NCI-H226 (cell line): Measurements from ENCODE around the gene MORC1.
A peak's percentile ranks its signal among the peaks of the same experiment; 100 is the strongest.
"Not testable (repeated sequence)": the region's sequence is repeated elsewhere in the genome, so short reads cannot be mapped to it uniquely, and the experiment has no call there.

Source experiments
- DNase-seq: peaks from one replicate; pipeline ENCODE4 v3.0.0-alpha.2; 2015

MORC1 gene

DNA sequence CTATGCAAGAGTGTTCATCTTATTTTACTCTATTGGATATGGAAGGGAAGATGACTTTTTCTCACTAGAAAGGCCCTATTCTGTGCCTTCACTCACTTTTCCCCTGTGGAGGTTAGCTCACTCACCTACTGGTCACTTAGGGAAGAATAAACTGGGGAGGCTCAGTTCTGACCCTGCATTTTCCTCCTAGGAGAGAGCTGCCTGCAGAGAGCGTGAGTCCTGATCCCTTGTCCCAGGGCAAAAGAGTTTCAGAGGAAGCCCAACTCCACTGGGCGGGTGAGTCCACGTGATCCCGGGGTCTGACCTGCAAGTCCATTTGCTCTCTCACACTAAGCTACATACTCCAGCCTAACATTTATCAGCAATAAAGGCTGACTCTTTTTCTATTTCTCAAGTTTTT lies 8.4 kb downstream of the MORC1 start:
- no peak for DNase-seq

- no peak for DNase-seq
These were observed 19.8 kb downstream of the MORC1 start for GRCh38 chr3:109098079-109098644.

- no peak for DNase-seq
These were observed 22.8 kb downstream of the MORC1 start for GRCh38 chr3:109095166-109095565.

GRCh38 chr3:109093561-109093960 lies 24.4 kb downstream of the MORC1 start:
- no peak for DNase-seq

DNA sequence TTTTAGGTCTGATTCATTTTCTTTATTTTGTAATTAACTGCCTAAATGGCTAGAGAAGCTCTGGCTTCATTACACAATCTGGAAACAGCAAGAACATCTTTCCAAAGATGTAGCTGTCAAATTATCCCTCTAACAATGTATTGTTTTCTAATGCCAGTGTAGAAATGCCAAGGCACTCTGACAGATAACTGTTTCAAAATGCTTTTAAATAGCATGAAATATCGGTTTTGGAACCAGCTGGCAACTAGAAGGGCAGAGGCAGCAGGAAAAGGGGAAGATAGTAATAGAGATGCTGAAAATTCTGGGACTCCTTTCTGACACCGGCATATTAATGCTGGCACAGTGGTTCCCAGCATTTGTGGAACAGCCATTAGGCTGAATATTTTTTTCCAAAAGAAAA lies 26.1 kb downstream of the MORC1 start:
- DNase-seq, result no peak

- DNase-seq, result no peak
These were observed 28.7 kb downstream of the MORC1 start for GRCh38 chr3:109089265-109089664.

DNA sequence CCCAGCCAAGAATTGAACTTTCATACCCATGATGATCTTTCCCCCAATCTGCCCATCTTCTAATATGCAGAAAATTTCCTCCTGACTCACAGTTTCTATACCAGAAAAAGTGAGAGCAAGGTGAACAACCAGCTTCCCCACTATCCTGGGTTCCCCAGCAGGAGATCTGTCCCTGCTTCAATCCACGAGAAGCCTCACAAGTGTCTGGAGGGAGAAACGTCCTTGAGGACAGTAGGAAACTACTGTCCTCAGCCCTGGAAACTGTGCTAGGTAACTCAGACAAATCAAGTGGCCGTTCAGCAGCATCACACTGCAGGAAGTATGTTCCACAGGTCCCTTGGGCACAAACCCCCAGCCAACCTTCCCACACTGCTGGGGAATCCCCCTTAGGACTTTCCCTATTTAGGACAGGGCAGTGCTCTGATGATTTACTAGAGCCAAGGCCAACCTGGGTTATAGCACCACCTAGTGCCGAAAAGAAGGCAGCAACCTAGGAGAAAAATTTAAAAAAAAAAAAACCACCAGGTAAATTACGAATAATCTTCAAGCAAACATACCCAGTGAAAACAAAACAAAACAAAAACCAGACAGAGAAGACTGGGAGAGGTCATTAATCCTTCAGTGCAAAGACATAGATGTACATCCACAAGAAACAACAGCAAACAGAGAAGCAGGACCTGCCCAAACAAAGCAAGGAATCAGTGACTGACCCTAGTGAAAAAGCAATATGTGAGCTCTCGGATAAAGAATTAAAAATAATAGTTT lies 36.0 kb downstream of the MORC1 start:
- DNase-seq, result peak; percentile 4

DNA sequence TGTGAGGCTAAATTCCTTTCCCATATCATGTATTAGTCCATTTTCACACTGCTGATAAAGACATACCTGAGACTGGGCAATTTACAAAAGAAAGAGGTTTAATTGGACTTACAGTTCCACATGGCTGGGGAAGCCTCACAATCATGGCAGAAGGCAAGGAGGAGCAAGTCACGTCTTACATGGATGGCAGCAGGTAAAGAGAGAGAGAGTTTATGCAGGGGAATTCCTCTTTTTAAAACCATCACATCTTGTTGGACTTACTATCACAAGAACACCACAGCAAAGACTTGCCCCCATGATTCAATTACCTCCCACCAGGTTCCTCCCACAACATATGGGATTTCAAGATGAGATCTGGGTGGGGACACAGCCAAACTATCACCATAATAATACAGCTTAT lies 37.8 kb downstream of the MORC1 start:
- DNase-seq, result not testable (repeated sequence)

- no peak for DNase-seq
These were observed 44.8 kb downstream of the MORC1 start for GRCh38 chr3:109073116-109073515.

GRCh38 chr3:109072194-109072593 lies 45.7 kb downstream of the MORC1 start:
- no peak for DNase-seq

DNA sequence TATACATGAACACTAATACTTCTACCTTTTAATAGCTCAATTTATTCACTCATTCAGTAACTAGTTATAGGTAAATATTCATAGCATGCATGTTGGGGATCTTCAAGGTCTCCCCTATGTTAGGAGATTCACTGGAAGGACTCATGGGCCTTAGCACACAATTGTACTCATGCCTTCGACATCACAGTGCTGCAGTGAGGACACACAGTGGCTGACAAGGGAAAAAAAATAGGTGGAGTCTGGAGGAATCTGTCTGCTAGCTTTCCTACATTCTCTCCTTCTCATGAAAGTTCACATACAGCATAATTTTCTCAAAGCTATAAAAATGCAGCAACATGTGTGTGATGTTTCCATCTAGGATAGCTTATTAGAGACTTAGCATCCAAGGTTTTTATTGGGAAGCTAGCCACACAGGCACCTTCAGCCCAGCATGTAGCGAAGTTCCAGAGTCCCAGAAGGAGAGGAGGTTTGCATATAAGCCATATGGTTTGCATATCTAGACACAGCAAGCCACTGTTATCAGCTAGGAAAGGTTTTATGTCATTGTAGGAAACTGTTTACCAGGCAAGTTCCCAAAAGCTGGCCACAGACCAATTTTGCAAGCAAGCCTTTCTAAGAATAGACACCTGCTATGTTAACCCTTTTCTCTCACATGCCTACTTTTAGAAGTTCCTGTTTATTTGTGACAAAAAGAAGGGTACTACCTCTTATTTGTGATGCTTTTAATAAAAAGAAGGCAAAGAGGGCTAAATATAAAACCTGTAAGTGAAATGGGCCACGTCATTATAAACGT lies 46.4 kb downstream of the MORC1 start:
- no peak for DNase-seq

GRCh38 chr3:109070211-109070610 lies 47.7 kb downstream of the MORC1 start:
- DNase-seq, result no peak

GRCh38 chr3:109066864-109067263 lies 51.1 kb downstream of the MORC1 start:
- DNase-seq, result no peak

GRCh38 chr3:109059264-109059663 lies 58.7 kb downstream of the MORC1 start:
- no peak for DNase-seq

- DNase-seq, result no peak
These were observed 60.3 kb downstream of the MORC1 start for GRCh38 chr3:109057616-109058015.

- no peak for DNase-seq
These were observed 60.9 kb downstream of the MORC1 start for GRCh38 chr3:109057056-109057455.

- DNase-seq, result no peak
These were observed 67.3 kb downstream of the MORC1 start for GRCh38 chr3:109050591-109051167.

GRCh38 chr3:109047366-109047765 lies 70.6 kb downstream of the MORC1 start:
- DNase-seq, result no peak

- DNase-seq, result no peak
These were observed 72.5 kb downstream of the MORC1 start for GRCh38 chr3:109045271-109046040.

- no peak for DNase-seq
These were observed 82.9 kb downstream of the MORC1 start for GRCh38 chr3:109035082-109035481.

DNA sequence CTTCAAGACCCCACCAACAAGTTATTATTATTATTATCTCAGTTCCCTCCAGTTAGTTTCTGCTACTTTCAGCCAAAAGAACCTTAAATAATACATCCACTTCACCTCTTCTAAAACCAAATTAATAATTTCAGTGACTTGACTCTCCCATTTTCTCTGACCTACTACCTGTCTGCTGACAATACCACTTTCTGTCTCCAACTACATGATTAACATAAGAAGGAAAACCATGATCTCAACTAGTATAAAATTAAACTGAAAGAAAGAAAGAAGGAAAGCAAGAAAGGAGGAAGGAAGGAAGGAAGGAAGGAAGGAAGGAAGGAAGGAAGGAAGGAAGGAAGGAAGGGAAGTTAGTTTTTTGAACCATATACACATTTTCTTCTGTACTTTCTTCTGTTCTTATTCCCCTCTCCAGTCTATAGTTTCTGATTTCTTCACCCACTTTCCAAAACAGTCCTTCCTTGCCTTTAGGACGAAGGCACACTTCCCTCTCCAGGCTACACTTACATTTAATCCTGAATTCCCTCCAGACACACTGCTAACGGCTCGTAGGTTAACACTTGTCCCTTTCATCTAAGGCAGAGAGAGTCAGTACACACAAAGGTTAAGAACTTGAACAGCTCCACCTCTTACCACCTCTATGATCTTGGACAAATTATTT lies 84.8 kb downstream of the MORC1 start:
- no peak for DNase-seq

- no peak for DNase-seq
These were observed 89.2 kb downstream of the MORC1 start for GRCh38 chr3:109028753-109029152.
